HepG2 (cell line): ENCODE results near the gene PPFIA3. TPM values are rescaled to one million over a fixed set of nuclear protein-coding genes. Genes with fewer than 3 reads are reported as not detected.

Source experiments
- ATAC-seq: fragments of 200-7000 bp; cut with Tn5 transposase; 3 replicates; pipeline ENCODE4 v1.9.1; 2020; ENCODE audit warnings: mild to moderate bottlenecking, moderate library complexity
- BruUV-seq: library from RNA; stranded (reverse); fragments of 400-500 nt; replicated peaks from 2 replicates; lab custom pipeline; 2021; lab: Mats Ljungman, UMichigan
- CTCF ChIA-PET: fragments of 300-600 bp; formaldehyde crosslinking; extraction: SDS; loops from one replicate; lab custom pipeline; 2021; ENCODE audit warnings: low total read pairs, inconsistent platforms, low intra/inter-chr PET ratio; lab: Yijun Ruan, JAX
- POLR2A ChIA-PET: fragments of 350-600 bp; sonication (Branson Sonifier 250); formaldehyde crosslinking; loops from one replicate; lab custom pipeline; 2020; ENCODE audit warnings: antibody characterized with exemption, inconsistent platforms; lab: Yijun Ruan, JAX
- DNase-seq: peaks from one replicate; pipeline ENCODE4 v3.0.0-alpha.2; 2015; ENCODE audit warnings: low spot score
- FAIRE-seq: peaks from 3 replicates; lab custom pipeline; 2011; peaks lifted over from hg19 to GRCh38; lab: Jason Lieb, UNC
- H2AFZ ChIP-seq: one replicate; pipeline ENCODE4 v1.6.1; 2011; ENCODE audit warnings: low read length, inconsistent platforms
- H3K27ac ChIP-seq: fragments of 300-600 bp; 3 replicates; pipeline ENCODE4 v1.8.0; 2011; ENCODE audit warnings: mixed run types, mild to moderate bottlenecking, mixed read lengths, low read length, inconsistent platforms; ENCODE audit not compliant: insufficient read depth; ENCODE audit errors: extremely low read length
- H3K27me3 ChIP-seq, 2 experiments: fragments of 200-600 bp in 1 of 2; 2 replicates in 1 of 2; 3 replicates in 1 of 2; pipeline versions ENCODE4 v1.6.0 to v1.8.0; 2011; ENCODE audit warnings: low read length in 2 of 2, mild to moderate bottlenecking in 2 of 2, moderate library complexity in 2 of 2, inconsistent platforms in 1 of 2; ENCODE audit not compliant: insufficient read depth in 2 of 2, control insufficient read depth in 1 of 2
- H3K36me3 ChIP-seq, 2 experiments: fragments of 200-600 bp in 1 of 2; replicated peaks in 1 of 2; 2 replicates in 1 of 2; 3 replicates in 1 of 2; pipeline versions ENCODE4 v1.5.1 to v1.8.0; 2011; ENCODE audit warnings: low read length in 2 of 2, inconsistent platforms in 1 of 2; ENCODE audit not compliant: insufficient read depth in 2 of 2, control insufficient read depth in 1 of 2
- H3K4me1 ChIP-seq: 2 replicates; pipeline ENCODE4 v1.5.1; 2012; ENCODE audit warnings: low read length, inconsistent platforms; ENCODE audit not compliant: insufficient read depth
- H3K4me2 ChIP-seq: 2 replicates; pipeline ENCODE4 v1.6.0; 2011; ENCODE audit warnings: low read depth, low read length, inconsistent platforms
- H3K4me3 ChIP-seq, 3 experiments: fragments of 200-600 bp in 1 of 3; sonication (generic), shearing (Covaris generic) in 1 of 3; replicated peaks in 1 of 3; 2 replicates each; pipeline ENCODE4 v1.5.1; 2011 to 2016; ENCODE audit warnings: low read length in 3 of 3, inconsistent platforms in 2 of 3, low read depth in 2 of 3, mild to moderate bottlenecking in 2 of 3, control low read depth in 1 of 3, mixed read lengths in 1 of 3; ENCODE audit not compliant: insufficient read depth in 1 of 3
- H3K79me2 ChIP-seq: one replicate; pipeline ENCODE4 v1.6.1; 2011; ENCODE audit warnings: low read length, inconsistent platforms; ENCODE audit not compliant: insufficient read depth
- H3K9ac ChIP-seq: 2 replicates; pipeline ENCODE4 v1.6.0; 2011; ENCODE audit warnings: mild to moderate bottlenecking, low read depth, low read length, inconsistent platforms; ENCODE audit not compliant: insufficient read depth
- H3K9me3 ChIP-seq: 2 replicates; pipeline ENCODE4 v1.5.1; 2012; ENCODE audit warnings: mild to moderate bottlenecking, low read length
- H4K20me1 ChIP-seq: 2 replicates; pipeline ENCODE4 v1.6.0; 2011; ENCODE audit warnings: inconsistent platforms, mild to moderate bottlenecking, low read length, moderate library complexity; ENCODE audit not compliant: insufficient read depth
- CREBL2 ChIP-seq: sonication (generic); formaldehyde crosslinking; IDR thresholded peaks from 2 replicates; pipeline ENCODE4 v1.8.1; 2023; ENCODE audit warnings: missing genetic modification reagents, mild to moderate bottlenecking, borderline replicate concordance
- DMAP1 ChIP-seq: IDR thresholded peaks from 2 replicates; pipeline ENCODE4 v1.6.1; 2016
- MAX ChIP-seq: IDR thresholded peaks from 2 replicates; pipeline ENCODE4 v1.6.1; 2012; ENCODE audit warnings: inconsistent platforms
- PLSCR1 ChIP-seq: sonication (generic); formaldehyde crosslinking; IDR thresholded peaks from 2 replicates; pipeline ENCODE4 v1.5.0; 2020; ENCODE audit warnings: missing genetic modification reagents, mild to moderate bottlenecking, borderline replicate concordance
- REL ChIP-seq: sonication (generic); formaldehyde crosslinking; conservative IDR thresholded peaks from 2 replicates; pipeline ENCODE4 v1.8.0; 2022; ENCODE audit warnings: mild to moderate bottlenecking, missing genetic modification reagents, moderate library complexity
- SSRP1 ChIP-seq: IDR thresholded peaks from 2 replicates; pipeline ENCODE4 v1.6.1; 2016; ENCODE audit warnings: control low read depth
- ZNF138 ChIP-seq: sonication (generic); formaldehyde crosslinking; IDR thresholded peaks from 2 replicates; pipeline ENCODE4 v1.5.0; 2020; ENCODE audit warnings: mild to moderate bottlenecking, low read depth, missing genetic modification reagents
- ZNF143 ChIP-seq: sonication (generic); formaldehyde crosslinking; IDR thresholded peaks from 2 replicates; pipeline ENCODE4 v1.4.0; 2020; ENCODE audit warnings: missing genetic modification reagents
- ZNF207 ChIP-seq: fragments of 450-650 bp; IDR thresholded peaks from 2 replicates; pipeline ENCODE4 v1.6.1; 2016; ENCODE audit warnings: antibody characterized with exemption, borderline replicate concordance
- ZNF281 ChIP-seq: sonication (generic); formaldehyde crosslinking; IDR thresholded peaks from 2 replicates; pipeline ENCODE4 v1.4.0; 2020; ENCODE audit warnings: missing genetic modification reagents, borderline replicate concordance
- WGBS: methylation state at CpG from one replicate; pipeline ENCODE4 v1.1.6; 2017; ENCODE audit warnings: low lambda C conversion rate; 5-methylcytosine and 5-hydroxymethylcytosine counted together
- in situ Hi-C: cut with HindIII; loops from 2 replicates; pipeline ENCODE4 v1.10.0; 2017; ENCODE audit warnings: low pct_unique_long_range_greater_than_20kb; ENCODE audit not compliant: extremely low pct_ligation_motif_present
- intact Hi-C: fragments of 100-400 bp; cut with micrococcal nuclease; formaldehyde crosslinking; loops from one replicate; pipeline ENCODE4 v1.10.0; 2022; ENCODE audit not compliant: unreplicated experiment
- polyA plus RNA-seq, 8 experiments: library from polyadenylated mRNA; depleted of rRNA in 3 of 8; stranded (reverse) in 7 of 8; unstranded in 1 of 8; fragments of >200 nt; fragmentation: Illumina TruSeq in 4 of 8; extraction: Trizol in 4 of 8; gene quantifications; 2 replicates each; pipeline versions ENCODE4 v1.2.1 to v1.2.3, GENCODE V29; 2011 to 2016; ENCODE audit warnings: low read depth in 4 of 8, missing spikeins in 1 of 8, mixed read lengths in 1 of 8; ENCODE audit not compliant: insufficient read depth in 1 of 8
- total RNA-seq, 5 experiments: library from RNA; depleted of rRNA; stranded (reverse); fragments of >200 nt; fragmentation: Illumina TruSeq; extraction: Trizol; gene quantifications; 2 replicates each; pipeline ENCODE4 v1.2.3, GENCODE V29; 2016; ENCODE audit warnings: low read depth in 1 of 5

PPFIA3 gene
- total and polyA plus RNA-seq, 2 of the 13 experiments (the other 11 are each of a cell fraction or from before 2014, with no cell fraction given), result 6.7 to 8.6 TPM

- no peak for FAIRE-seq
- Histone ChIP-seq H3K79me2 (no peaks in the 10 kb centered on the region), H3K4me2 (no peak overlapping the region), H3K4me1 (peaks cover 27% of the 10 kb centered on the region), H3K9me3 (no peaks in the 10 kb centered on the region), H3K4me3 (no peak overlapping the region), H2AFZ (no peak overlapping the region), H3K36me3 (peaks cover 3 to 5% of the 10 kb centered on the region in 2 experiments; a peak in 3 of 5 replicates), H3K27me3 (no peaks in the 10 kb centered on the region), H3K9ac (no peak overlapping the region), H3K27ac (no peak overlapping the region), H4K20me1 (no peaks in the 10 kb centered on the region)
- TF ChIP-seq MAX, result no peak
- no peak for TF ChIP-seq ZNF207
- TF ChIP-seq REL, result no peak
- no peak for TF ChIP-seq DMAP1 (CRISPR knock-in tag)
- TF ChIP-seq ZNF143 (CRISPR knock-in tag), result no peak
- TF ChIP-seq ZNF281, result no peak
- no peak for TF ChIP-seq SSRP1
- TF ChIP-seq PLSCR1 (CRISPR knock-in tag), result no peak
- TF ChIP-seq CREBL2, result no peak
- no peak for TF ChIP-seq ZNF138 (CRISPR knock-in tag)
- ChIA-PET CTCF (no interaction called here), POLR2A (interaction anchor here (0.6 kb wide), 1 partner anchor 49 kb away, joined by 3 read pairs; no protein-coding TSS in a partner anchor)
- no peak for DNase-seq
- 98% methylated on average over 22 of the region's 24 CpGs for WGBS
- no peak for ATAC-seq
- in situ Hi-C loops, result no loop called here
- intact Hi-C loops, result no loop called here
- BruUV-seq, result no TSS peak
Observed at GRCh38 chr19:49130325-49130724, 11.0 kb downstream of the PPFIA3 start.
